ENCODE measurements around the gene CTIF. TPM values are rescaled to one million over a fixed set of nuclear protein-coding genes. Genes with fewer than 3 reads are reported as not detected.

Gene CTIF
- polyA plus RNA-seq, 3 donors, result 0.38 to 8.7 (median 1.2) TPM

DNA sequence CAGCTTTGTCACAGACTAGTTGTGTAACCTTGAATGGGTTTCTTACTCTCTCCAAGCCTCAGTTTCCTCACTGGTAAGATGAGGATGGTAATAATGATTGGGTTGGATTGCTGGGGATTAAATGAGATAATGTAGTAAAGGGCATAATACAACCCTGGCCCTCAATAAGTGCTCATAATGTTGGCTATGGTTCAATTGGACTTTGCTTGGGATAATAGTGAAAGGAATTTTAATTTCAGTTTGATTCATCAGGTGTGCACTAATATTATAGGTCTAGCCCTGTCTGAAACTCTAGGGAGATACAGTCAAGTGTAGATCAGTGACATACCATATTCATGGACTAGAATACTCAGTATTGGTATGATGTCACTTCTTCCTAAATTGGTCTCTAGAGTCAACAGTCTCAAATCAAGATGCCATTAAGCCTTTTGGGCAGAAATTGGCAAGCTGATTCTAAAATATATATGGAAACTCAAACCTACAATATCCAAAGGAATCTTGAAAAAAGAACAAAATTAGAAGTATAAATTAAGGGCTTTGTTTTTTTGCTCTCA is 250.5 kb downstream of the CTIF start:
- Mint-ChIP-seq H3K4me3 (no peak overlapping the region), H3K27me3 (ENCODE audit: low read depth in 3 of 3) (peaks cover under 1 to 3% (median 3%) of the 10 kb centered on the region in 3 donors), H3K9me3 (peaks cover 0 to 3% (median 0%) of the 10 kb centered on the region in 7 donors), H3K4me1 (peaks cover 71% of the 10 kb centered on the region), H3K36me3 (peaks cover 31 to 44% of the 10 kb centered on the region in 2 donors), H3K27ac (no peak overlapping the region)
- peaks cover 5% of the 10 kb centered on the region for H4K20me1 ChIP-seq (ENCODE audit: insufficient read depth, low read length)
- no peak overlapping the region for H2AFZ ChIP-seq (ENCODE audit: insufficient read depth, low read depth, low read length, poor library complexity, severe bottlenecking)
- no peak overlapping the region for H3K27ac ChIP-seq (ENCODE audit: low read depth in 1 of 2, low read length in 2 of 2)
- no peaks in the 10 kb centered on the region for H3K27me3 ChIP-seq (ENCODE audit: control insufficient read depth in 2 of 2, insufficient read depth in 2 of 2, low read length in 2 of 2)
- intact Hi-C loops (cut with micrococcal nuclease), result loop anchor here (5.0 to 10.0 kb wide), 2 partner anchors 45 to 112 kb away; no protein-coding TSS in a partner anchor
- no peaks in the 10 kb centered on the region for H3K36me3 ChIP-seq (replicated peaks in 1 of 2; ENCODE audit: control insufficient read depth in 1 of 2, insufficient read depth in 2 of 2, low read length in 2 of 2)
- no peak overlapping the region for H3K4me3 ChIP-seq (replicated peaks in 1 of 3; ENCODE audit: low read depth in 2 of 3, low read length in 3 of 3)
- TF ChIP-seq, protein P1, sequence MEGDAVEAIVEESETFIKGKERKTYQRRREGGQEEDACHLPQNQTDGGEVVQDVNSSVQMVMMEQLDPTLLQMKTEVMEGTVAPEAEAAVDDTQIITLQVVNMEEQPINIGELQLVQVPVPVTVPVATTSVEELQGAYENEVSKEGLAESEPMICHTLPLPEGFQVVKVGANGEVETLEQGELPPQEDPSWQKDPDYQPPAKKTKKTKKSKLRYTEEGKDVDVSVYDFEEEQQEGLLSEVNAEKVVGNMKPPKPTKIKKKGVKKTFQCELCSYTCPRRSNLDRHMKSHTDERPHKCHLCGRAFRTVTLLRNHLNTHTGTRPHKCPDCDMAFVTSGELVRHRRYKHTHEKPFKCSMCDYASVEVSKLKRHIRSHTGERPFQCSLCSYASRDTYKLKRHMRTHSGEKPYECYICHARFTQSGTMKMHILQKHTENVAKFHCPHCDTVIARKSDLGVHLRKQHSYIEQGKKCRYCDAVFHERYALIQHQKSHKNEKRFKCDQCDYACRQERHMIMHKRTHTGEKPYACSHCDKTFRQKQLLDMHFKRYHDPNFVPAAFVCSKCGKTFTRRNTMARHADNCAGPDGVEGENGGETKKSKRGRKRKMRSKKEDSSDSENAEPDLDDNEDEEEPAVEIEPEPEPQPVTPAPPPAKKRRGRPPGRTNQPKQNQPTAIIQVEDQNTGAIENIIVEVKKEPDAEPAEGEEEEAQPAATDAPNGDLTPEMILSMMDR (IDR thresholded peaks at IDR 0.05), result no peak
- H3K79me2 ChIP-seq (ENCODE audit: insufficient read depth, low read length), result no peaks in the 10 kb centered on the region
- no peak for DNase-seq
- no peak overlapping the region for H3K9ac ChIP-seq (ENCODE audit: insufficient read depth, low read length, poor library complexity, severe bottlenecking)
- peaks cover 59 to 70% of the 10 kb centered on the region in 2 donors for H3K4me1 ChIP-seq (ENCODE audit: control insufficient read depth in 1 of 2, insufficient read depth in 2 of 2, low read length in 2 of 2)
- H3K4me2 ChIP-seq (replicated peaks; ENCODE audit: extremely low read depth, low read length, poor library complexity, severe bottlenecking), result no peak overlapping the region
- H3K9me3 ChIP-seq (replicated peaks in 1 of 2; ENCODE audit: control insufficient read depth in 1 of 2, insufficient read depth in 1 of 2, low read length in 2 of 2), result no peaks in the 10 kb centered on the region

DNA sequence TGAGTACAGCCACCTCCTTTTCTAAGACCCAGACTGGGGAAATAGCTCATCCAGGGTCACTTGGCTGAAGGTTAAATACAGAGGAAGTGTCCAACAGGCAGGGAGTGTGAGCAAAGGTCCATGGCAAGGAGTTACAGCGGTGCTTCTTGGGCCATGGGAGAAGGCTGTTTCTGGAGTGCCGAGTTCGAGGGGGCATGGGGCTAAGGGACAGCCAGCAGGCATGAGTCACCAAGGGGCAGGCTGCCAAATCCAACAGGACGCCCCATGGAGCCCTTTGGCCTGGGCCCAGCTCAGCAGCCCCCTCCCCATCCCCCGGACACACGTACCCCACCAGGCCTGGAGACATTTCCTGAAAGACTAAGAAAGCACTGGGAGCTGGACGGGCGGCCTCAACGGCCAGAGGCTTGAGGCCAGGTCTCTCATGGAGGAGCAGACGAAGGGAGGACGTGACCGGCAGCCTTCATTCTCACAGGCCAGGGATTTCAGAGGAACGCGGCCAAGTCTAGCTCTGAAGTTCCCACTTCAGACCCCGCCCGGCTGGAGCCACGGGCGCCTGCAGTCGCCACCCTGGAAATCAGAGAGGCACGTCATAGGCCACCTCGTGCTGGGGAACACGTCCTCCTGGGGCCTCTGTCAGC is 251.5 kb downstream of the CTIF start:
- H3K79me2 ChIP-seq (ENCODE audit: insufficient read depth, low read length), result no peaks in the 10 kb centered on the region
- DNase-seq, result peak in 1 of 3 donors; percentile 44
- H3K4me3 ChIP-seq (replicated peaks in 1 of 3; ENCODE audit: low read depth in 2 of 3, low read length in 3 of 3), result no peak overlapping the region
- H3K9me3 ChIP-seq (replicated peaks in 1 of 2; ENCODE audit: control insufficient read depth in 1 of 2, insufficient read depth in 1 of 2, low read length in 2 of 2), result no peaks in the 10 kb centered on the region
- peak overlapping the region; percentile 28 for H3K4me2 ChIP-seq (replicated peaks; ENCODE audit: extremely low read depth, low read length, poor library complexity, severe bottlenecking)
- H3K36me3 ChIP-seq (replicated peaks in 1 of 2; ENCODE audit: control insufficient read depth in 1 of 2, insufficient read depth in 2 of 2, low read length in 2 of 2), result no peaks in the 10 kb centered on the region
- no peak overlapping the region for H3K4me3 Mint-ChIP-seq
- H3K4me1 ChIP-seq (ENCODE audit: control insufficient read depth in 1 of 2, insufficient read depth in 2 of 2, low read length in 2 of 2), result peaks cover 49 to 60% of the 10 kb centered on the region in 2 donors
- no peaks in the 10 kb centered on the region for H3K27me3 ChIP-seq (ENCODE audit: control insufficient read depth in 2 of 2, insufficient read depth in 2 of 2, low read length in 2 of 2)
- TF ChIP-seq, protein P1 (IDR thresholded peaks at IDR 0.05), result no peak
- peaks cover 3% of the 10 kb centered on the region for H4K20me1 ChIP-seq (ENCODE audit: insufficient read depth, low read length)
- H2AFZ ChIP-seq (ENCODE audit: insufficient read depth, low read depth, low read length, poor library complexity, severe bottlenecking), result no peak overlapping the region
- H3K27ac ChIP-seq (ENCODE audit: low read depth in 1 of 2, low read length in 2 of 2), result peak overlapping the region; percentile 55 to 85
- no peak overlapping the region for H3K9ac ChIP-seq (ENCODE audit: insufficient read depth, low read length, poor library complexity, severe bottlenecking)
- H3K9me3 Mint-ChIP-seq, result peaks cover 0 to 3% (median 0%) of the 10 kb centered on the region in 7 donors
- peaks cover 36 to 44% of the 10 kb centered on the region in 2 donors for H3K36me3 Mint-ChIP-seq
- intact Hi-C loops (cut with micrococcal nuclease), result no loop called here
- WGBS (ENCODE audit: insufficient coverage), result 68% methylated on average over 20 of the region's 22 CpGs
- H3K27me3 Mint-ChIP-seq (ENCODE audit: low read depth in 3 of 3), result peaks cover 2 to 3% (median 3%) of the 10 kb centered on the region in 3 donors
- H3K27ac Mint-ChIP-seq, result peak overlapping the region; percentile 60 to 93 (median 85)
- peaks cover 61% of the 10 kb centered on the region for H3K4me1 Mint-ChIP-seq
